ENCODE results near the gene CHST10. TPM values are rescaled to one million over a fixed set of nuclear protein-coding genes. Genes with fewer than 3 reads are reported as not detected.

Gene CHST10
- polyA plus RNA-seq, 3 donors: 1.7 to 3.9 (median 2.7) TPM

GRCh38 chr2:100418406-100418962 is 1.0 kb upstream of the CHST10 start:
- WGBS, 3 donors: 83 to 89% (median 88%) methylated on average over 12 of the region's 12 CpGs
- no peak overlapping the region for H3K27ac ChIP-seq (ENCODE audit: low read depth, low read length)

DNA sequence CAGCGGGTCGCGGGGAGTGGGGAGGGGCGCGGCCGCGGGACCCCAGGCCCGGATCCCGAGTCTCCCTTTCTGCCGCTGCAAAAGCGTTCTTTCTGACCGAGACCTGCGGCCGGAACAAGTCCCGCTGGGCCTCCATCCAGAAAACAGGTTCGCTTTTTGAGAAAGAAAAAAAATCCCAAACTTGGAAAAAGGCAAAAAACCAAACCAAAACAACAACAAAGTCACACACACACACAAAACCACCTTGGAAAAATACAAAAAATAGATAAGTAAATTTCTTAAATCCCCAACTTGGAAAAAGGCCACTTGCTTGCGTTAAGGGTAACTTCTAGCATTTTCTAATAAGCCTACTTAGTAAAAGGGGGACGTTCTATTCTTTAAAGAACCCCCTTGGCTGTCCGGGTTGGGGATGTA is 250 bp upstream of the CHST10 start:
- 8 to 11% (median 10%) methylated on average over 19 of the region's 19 CpGs for WGBS, 3 donors
- H3K27ac ChIP-seq (ENCODE audit: low read depth, low read length): no peak overlapping the region

- 2 to 6% (median 3%) methylated on average over 5 of the region's 5 CpGs for WGBS, 3 donors
- no peak overlapping the region for H3K27ac ChIP-seq (ENCODE audit: low read depth, low read length)
These were observed 1.0 kb downstream of the CHST10 start for GRCh38 chr2:100416397-100416934.

GRCh38 chr2:100413571-100413970 is 3.9 kb downstream of the CHST10 start:
- 93 to 97% (median 97%) methylated on average over 4 of the region's 4 CpGs for WGBS, 3 donors
- H3K27ac ChIP-seq (ENCODE audit: low read depth, low read length): no peak overlapping the region

DNA sequence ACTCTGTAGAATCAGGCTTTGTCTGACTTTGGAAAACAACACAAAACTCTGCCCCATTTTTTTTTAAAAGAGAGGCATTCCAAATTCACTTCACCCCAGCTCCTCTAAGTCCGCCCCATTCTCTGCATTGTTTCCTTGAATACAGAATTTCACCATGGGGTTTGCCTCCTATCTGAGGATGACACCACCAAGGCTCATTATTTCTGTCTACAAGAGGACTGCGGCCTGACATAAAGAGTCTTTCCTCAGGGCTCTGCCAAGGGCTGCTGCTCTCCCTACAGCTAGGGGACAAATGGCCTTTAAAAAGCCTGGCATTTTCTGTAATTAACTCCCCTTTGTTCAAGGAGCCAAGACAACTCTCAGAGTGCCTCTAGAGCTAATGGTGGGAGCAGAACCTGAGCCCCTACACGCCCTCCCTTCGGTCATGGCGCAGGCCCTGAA is 4.6 kb downstream of the CHST10 start:
- WGBS, 3 donors: 96 to 97% (median 96%) methylated on average over 5 of the region's 5 CpGs

GRCh38 chr2:100412466-100412865 is 5.0 kb downstream of the CHST10 start:
- H3K27ac ChIP-seq (ENCODE audit: low read depth, low read length): no peak overlapping the region
- WGBS, 3 donors: 90 to 95% (median 92%) methylated on average over 4 of the region's 4 CpGs

More for the DNA sequence above, 4.6 kb downstream of the CHST10 start:
- no peak overlapping the region for H3K27ac ChIP-seq (ENCODE audit: low read depth, low read length)

DNA sequence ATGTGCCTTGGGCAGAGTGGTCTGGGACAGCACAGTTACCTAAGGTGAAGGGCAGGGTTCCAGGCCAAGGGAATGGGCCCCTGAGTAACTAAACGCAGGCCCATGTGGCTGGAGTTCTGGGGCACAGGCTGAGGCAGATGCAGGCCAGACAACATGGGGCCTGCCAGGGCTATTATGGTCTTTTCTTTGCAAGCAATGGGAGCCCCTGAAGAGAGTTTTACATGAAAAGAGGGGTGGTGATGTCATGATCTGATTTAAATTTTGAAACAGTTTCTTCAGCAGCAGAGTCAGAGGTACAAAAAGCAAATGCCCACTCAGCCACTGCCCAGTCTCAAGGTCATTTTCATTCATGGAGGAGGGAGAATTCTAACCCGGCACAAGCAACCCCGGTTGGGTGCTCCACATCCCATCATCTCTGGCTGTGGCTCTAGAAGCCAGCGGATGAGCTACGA is 5.6 kb downstream of the CHST10 start:
- 93 to 95% (median 95%) methylated on average over 5 of the region's 5 CpGs for WGBS, 3 donors
- no peak overlapping the region for H3K27ac ChIP-seq (ENCODE audit: low read depth, low read length)

DNA sequence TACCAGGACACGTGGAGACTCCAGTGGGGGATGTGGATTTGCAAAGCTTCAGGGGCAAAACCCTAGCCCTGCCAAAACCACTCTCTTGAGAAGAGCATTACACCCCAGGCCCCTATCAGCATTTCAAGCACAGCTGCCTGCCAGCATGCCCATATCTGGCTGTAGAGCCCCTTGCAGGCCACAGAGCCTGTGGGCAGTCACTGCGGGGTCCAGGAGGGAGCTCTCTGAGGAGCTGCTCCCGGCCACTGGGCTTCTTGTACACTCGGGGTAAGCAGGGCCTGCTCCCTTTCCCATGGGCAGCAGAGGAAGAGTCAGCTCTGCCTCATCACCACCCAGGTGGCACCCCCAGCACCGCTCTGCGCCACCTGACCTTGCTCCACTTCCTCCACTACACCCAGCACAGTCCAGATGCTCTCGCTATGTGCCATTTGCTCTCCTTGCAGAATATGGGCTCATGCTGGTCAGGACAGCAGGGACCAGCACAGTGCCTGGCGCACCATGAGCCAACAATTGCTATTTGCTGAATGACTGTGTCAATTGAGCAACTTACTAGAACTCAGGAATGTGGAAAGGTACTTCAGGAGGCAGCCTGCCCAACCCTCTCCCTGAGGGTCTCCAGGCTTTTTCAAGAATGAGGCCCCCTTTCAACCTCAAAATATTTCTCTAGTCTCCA is 7.4 kb downstream of the CHST10 start:
- 91 to 94% (median 92%) methylated on average over 8 of the region's 8 CpGs for WGBS, 3 donors

GRCh38 chr2:100409461-100409860 is 8.0 kb downstream of the CHST10 start:
- WGBS, 3 donors: 90 to 95% (median 95%) methylated on average over 5 of the region's 5 CpGs
- H3K27ac ChIP-seq (ENCODE audit: low read depth, low read length): no peak overlapping the region

More for the DNA sequence above, 7.4 kb downstream of the CHST10 start:
- no peak overlapping the region for H3K27ac ChIP-seq (ENCODE audit: low read depth, low read length)

GRCh38 chr2:100408941-100409340 is 8.5 kb downstream of the CHST10 start:
- WGBS, 3 donors: 91 to 93% (median 92%) methylated on average over 8 of the region's 8 CpGs
- H3K27ac ChIP-seq (ENCODE audit: low read depth, low read length): no peak overlapping the region

GRCh38 chr2:100408104-100408503 is 9.4 kb downstream of the CHST10 start:
- WGBS, 3 donors: 89 to 93% (median 90%) methylated on average over 2 of the region's 2 CpGs
- no peak overlapping the region for H3K27ac ChIP-seq (ENCODE audit: low read depth, low read length)

DNA sequence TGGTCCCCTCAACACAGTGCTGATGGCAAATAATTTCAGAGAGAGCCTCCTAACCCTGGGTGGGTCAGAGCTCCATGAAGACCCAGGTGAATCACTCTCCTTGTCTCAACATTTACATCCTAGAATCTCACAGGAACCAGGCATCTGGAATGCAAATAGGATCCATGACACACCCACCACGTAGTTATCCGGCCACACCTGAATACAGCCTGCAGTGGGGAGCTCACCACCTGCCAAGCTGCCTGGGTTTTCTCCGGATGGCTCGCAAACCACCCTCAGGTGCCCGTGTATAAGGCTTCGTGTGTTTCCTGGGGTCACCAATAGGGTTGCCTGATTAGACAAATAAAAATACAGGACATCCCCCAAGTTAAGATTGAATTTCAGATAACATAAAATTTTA is 9.9 kb downstream of the CHST10 start:
- H3K27ac ChIP-seq (ENCODE audit: low read depth, low read length): no peak overlapping the region
- WGBS, 3 donors: 92 to 94% (median 92%) methylated on average over 6 of the region's 6 CpGs

- WGBS, 3 donors: 84 to 95% (median 91%) methylated on average over 6 of the region's 6 CpGs
- no peak overlapping the region for H3K27ac ChIP-seq (ENCODE audit: low read depth, low read length)
These were observed 10.4 kb downstream of the CHST10 start for GRCh38 chr2:100407073-100407472.

GRCh38 chr2:100406120-100406508 is 11.4 kb downstream of the CHST10 start:
- no peak overlapping the region for H3K27ac ChIP-seq (ENCODE audit: low read depth, low read length)
- 95% methylated on average over 5 of the region's 5 CpGs for WGBS, 3 donors

GRCh38 chr2:100405403-100406119 is 11.9 kb downstream of the CHST10 start:
- WGBS, 3 donors: 93 to 95% (median 94%) methylated on average over 13 of the region's 13 CpGs
- H3K27ac ChIP-seq (ENCODE audit: low read depth, low read length): no peak overlapping the region

DNA sequence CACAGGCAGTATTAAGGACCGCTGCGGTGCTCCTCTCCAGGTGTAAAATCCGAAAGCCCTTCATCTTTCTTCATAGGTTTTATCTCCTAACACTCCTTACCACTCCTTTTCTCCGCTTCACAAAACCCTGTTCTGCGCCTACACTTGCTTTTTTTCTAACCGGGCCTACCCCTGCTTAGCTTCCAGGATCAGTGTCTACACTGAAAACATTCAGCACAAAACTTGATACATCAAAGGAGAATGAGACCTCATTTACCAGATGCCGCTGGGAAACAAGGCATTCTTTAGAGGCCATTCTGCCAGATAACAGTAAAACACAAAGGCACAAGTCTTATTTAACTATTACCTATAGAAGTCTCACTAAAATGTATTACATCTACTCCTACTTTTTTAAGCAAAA is 13.1 kb downstream of the CHST10 start:
- WGBS, 3 donors: 92 to 93% (median 93%) methylated on average over 7 of the region's 7 CpGs
- no peak overlapping the region for H3K27ac ChIP-seq (ENCODE audit: low read depth, low read length)

- H3K27ac ChIP-seq (ENCODE audit: low read depth, low read length): no peak overlapping the region
- WGBS, 3 donors: 83 to 88% (median 87%) methylated on average over 10 of the region's 10 CpGs
These were observed 13.7 kb downstream of the CHST10 start for GRCh38 chr2:100403722-100404121.

DNA sequence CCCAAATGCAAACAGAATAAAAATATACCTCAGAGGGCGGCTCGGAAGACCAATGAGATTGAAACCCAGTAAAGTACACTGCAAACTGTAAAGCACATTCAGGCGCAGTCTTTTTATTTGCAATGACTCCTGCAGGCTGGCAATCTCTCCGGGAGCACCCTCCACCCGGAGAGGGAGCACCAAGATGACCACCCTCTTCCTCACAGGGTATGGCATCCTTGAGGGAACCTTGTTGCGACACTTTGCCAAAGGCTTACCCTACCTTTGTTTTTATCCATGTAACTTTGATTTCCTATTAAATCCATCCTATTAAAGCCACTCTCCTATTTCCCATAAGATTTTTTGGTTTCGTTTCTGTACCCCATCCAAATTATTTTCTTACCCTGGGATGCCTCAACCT is 16.2 kb downstream of the CHST10 start:
- WGBS, 3 donors: 95% methylated on average over 7 of the region's 7 CpGs

DNA sequence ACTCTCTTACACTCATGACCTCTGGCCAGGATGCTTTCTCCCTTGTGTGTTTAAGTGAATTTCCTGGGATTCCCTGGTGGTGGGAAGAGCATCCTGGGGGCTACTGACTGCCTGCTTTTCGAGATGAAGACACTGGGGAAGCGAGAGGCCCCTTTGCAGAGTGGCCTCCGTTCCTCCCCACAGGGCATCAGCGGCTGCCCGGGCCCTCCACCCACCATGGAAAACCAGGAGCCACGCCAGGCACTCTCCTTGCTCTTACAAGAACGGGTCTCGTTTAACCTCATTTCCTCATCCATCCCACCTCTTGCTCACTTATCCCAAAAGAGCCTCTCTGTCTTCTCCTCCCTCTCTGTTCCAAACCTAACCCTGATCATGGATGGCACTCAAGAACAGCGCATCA is 17.8 kb downstream of the CHST10 start:
- no peak overlapping the region for H3K27ac ChIP-seq (ENCODE audit: low read depth, low read length)
- 91 to 94% (median 92%) methylated on average over 9 of the region's 9 CpGs for WGBS, 3 donors

More for the DNA sequence above, 16.2 kb downstream of the CHST10 start:
- H3K27ac ChIP-seq (ENCODE audit: low read depth, low read length): no peak overlapping the region

Measured in adipose tissue (tissue), 3 donors.